Stomach (tissue), 9 donors: ENCODE measurements around the gene AIFM3. TPM values are rescaled to one million over a fixed set of nuclear protein-coding genes. Genes with fewer than 3 reads are reported as not detected.

ENCODE experiments used
- DNase-seq, 2 donors: peaks; one replicate each; pipeline versions ENCODE4 v3.0.0 to v3.0.0-alpha.2; 2013 to 2019
- H3K27ac ChIP-seq, 5 donors: fragments of 200-600 bp in 4 of 5; sonication (generic) in 4 of 5; one replicate each; pipeline ENCODE4 v1.5.1; 2013 to 2019; ENCODE audit warnings: mild to moderate bottlenecking in 1 of 5, moderate library complexity in 1 of 5
- H3K27me3 ChIP-seq, 3 donors: fragments of 200-600 bp; sonication (generic); one replicate each; pipeline ENCODE4 v1.5.1; 2017 to 2019; ENCODE audit warnings: mixed run types in 1 of 3
- H3K36me3 ChIP-seq, 4 donors: fragments of 200-600 bp; sonication (generic); 1 replicate in 3 of 4; 2 replicates in 1 of 4; pipeline ENCODE4 v1.5.1; 2016 to 2019
- H3K4me1 ChIP-seq, 4 donors: fragments of 200-600 bp; sonication (generic); one replicate each; pipeline ENCODE4 v1.5.1; 2016 to 2019
- H3K4me3 ChIP-seq, 4 donors: fragments of 200-600 bp; sonication (generic) in 3 of 4; one replicate each; pipeline ENCODE4 v1.5.1; 2016 to 2019; ENCODE audit warnings: mild to moderate bottlenecking in 1 of 4
- H3K9me3 ChIP-seq, 4 donors: fragments of 200-600 bp; sonication (generic); one replicate each; pipeline ENCODE4 v1.5.1; 2016 to 2019
- CTCF ChIP-seq, 7 experiments: fragments of 450-650 bp in 4 of 7; fragments of 200-600 bp in 3 of 7; sonication (generic) in 3 of 7; IDR thresholded peaks; one replicate each; pipeline ENCODE4 v1.5.1; 2016 to 2019; ENCODE audit warnings: antibody characterized with exemption in 7 of 7, control low read depth in 2 of 7, mild to moderate bottlenecking in 1 of 7
- EP300 ChIP-seq: sonication (generic); formaldehyde crosslinking; IDR thresholded peaks from one replicate; pipeline ENCODE4 v1.6.1; 2017; ENCODE audit warnings: antibody characterized with exemption
- POLR2A ChIP-seq, 4 donors: fragments of 450-650 bp; IDR thresholded peaks; one replicate each; pipeline ENCODE4 v1.6.1; 2016; ENCODE audit warnings: antibody characterized with exemption in 4 of 4, control low read depth in 2 of 4, mild to moderate bottlenecking in 1 of 4, moderate library complexity in 1 of 4
- POLR2AphosphoS5 ChIP-seq, 3 donors: sonication (generic); formaldehyde crosslinking; IDR thresholded peaks; one replicate each; pipeline ENCODE4 v1.6.1; 2016; ENCODE audit warnings: antibody characterized with exemption in 3 of 3
- WGBS, 5 donors: extraction: QIAGEN DNeasy Blood & Tissue Kit in 3 of 5; methylation state at CpG; one replicate each; pipeline versions ENCODE4 v1.1.5 to v1.1.7; 2013 to 2018; 5-methylcytosine and 5-hydroxymethylcytosine counted together
- intact Hi-C: fragments of 100-400 bp; cut with DNase I; formaldehyde crosslinking; loops from one replicate; pipeline ENCODE4 v1.15.1; 2023; ENCODE audit warnings: low total_unique reads
- polyA plus RNA-seq, 3 donors: library from polyadenylated mRNA; stranded (reverse); fragments of 200-250 nt; gene quantifications; one replicate each; pipeline ENCODE4 v1.2.3, GENCODE V29; 2013
- total RNA-seq, 5 donors: library from RNA; depleted of rRNA; stranded (reverse); fragments of >200 nt; gene quantifications; one replicate each; pipeline versions ENCODE4 v1.1.0 to v1.2.3, GENCODE V29; 2014 to 2016
- donor health status: healthy with polysubstance abuse.
- donor health status: Bipolar disorder and iron deficiency.
- donor health status: healthy.

AIFM3 gene
- total and polyA plus RNA-seq, 8 donors: 0.55 to 157 (median 2.1) TPM; not detected in 3

DNA sequence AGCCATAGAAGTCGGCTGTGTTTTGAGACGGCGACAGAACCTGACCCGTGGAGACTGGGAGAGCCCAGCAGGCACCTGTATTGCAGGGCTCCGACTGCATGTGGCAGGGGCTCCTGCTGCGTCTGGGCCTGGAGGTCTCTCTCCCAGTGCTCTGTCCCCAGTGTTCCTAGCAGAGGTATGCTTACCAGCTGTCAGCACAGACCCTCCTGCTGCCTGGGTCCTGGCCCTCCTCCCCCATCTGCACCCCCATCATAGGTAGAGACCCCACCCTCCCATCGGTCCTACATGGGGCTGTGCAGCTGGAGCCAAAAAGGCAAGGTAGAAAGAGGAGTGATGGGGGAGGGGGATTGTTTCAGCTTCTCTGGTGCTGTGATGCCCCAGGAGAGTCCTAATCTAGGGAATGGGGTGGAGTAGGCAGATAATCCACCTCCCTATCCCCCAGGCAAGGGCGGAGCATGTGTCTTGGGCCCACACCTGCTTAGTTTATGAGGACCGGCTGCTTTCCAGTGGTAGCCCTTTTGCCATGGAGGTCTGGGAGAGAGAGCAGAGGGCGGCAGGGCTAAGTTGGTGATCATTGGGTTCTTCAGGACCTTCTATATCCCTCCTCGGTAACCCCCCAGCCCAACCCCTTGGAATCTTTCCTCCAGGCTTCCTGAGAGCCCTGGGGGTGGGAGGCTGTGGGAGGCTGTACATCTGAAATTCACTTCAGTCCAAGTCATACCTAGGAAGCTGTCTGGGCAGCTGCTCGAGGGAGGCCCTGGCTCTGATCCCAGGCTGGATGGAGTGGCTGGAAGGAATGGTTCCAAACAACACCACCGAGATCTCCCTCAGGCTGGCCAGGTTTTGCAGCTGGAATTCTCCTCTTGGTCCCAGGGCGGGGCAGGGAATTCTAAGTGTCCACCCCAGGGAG lies 60.0 kb downstream of the AIFM3 start:
- no peak overlapping the region for H3K4me3 ChIP-seq
- peaks cover 0 to 38% (median 9%) of the 10 kb centered on the region in 3 donors for H3K27me3 ChIP-seq
- DNase-seq: peak in 1 of 2 donors; percentile 51
- H3K9me3 ChIP-seq: no peaks in the 10 kb centered on the region
- H3K27ac ChIP-seq: no peak overlapping the region
- WGBS, 5 donors: 59 to 72% (median 67%) methylated on average over 9 to 14 of the region's 14 CpGs
- peaks cover 4 to 7% (median 5%) of the 10 kb centered on the region in 4 donors for H3K4me1 ChIP-seq
- intact Hi-C loops: loop anchor here (10.0 kb wide), 1 partner anchor 62 kb away; the partner anchor contains the start of gene AIFM3
- TF ChIP-seq POLR2A (IDR thresholded peaks at IDR 0.05): no peak
- TF ChIP-seq EP300: no peak
- TF ChIP-seq CTCF (IDR thresholded peaks at IDR 0.05): no peak
- no peak for TF ChIP-seq POLR2AphosphoS5 (IDR thresholded peaks at IDR 0.05)
- no peaks in the 10 kb centered on the region for H3K36me3 ChIP-seq

- DNase-seq: no peak
- no peaks in the 10 kb centered on the region for H3K9me3 ChIP-seq
- WGBS, 5 donors: 88 to 97% (median 93%) methylated on average over 6 to 13 of the region's 13 CpGs
- no peak overlapping the region for H3K27ac ChIP-seq
- H3K36me3 ChIP-seq: no peaks in the 10 kb centered on the region
- H3K4me3 ChIP-seq: no peak overlapping the region
- peaks cover 9 to 17% (median 12%) of the 10 kb centered on the region in 4 donors for H3K4me1 ChIP-seq
- no peak for TF ChIP-seq POLR2A (IDR thresholded peaks at IDR 0.05)
- TF ChIP-seq CTCF (IDR thresholded peaks at IDR 0.05): no peak
- no peak for TF ChIP-seq POLR2AphosphoS5 (IDR thresholded peaks at IDR 0.05)
- intact Hi-C loops: loop anchor here (10.0 kb wide), 1 partner anchor 64 kb away; the partner anchor contains the start of gene AIFM3
- H3K27me3 ChIP-seq: peaks cover 0 to 53% (median 14%) of the 10 kb centered on the region in 3 donors
These were observed 61.5 kb downstream of the AIFM3 start for GRCh38 chr22:21028277-21029251.

GRCh38 chr22:21029486-21030025 lies 62.5 kb downstream of the AIFM3 start:
- intact Hi-C loops: loop anchor here (10.0 kb wide), 1 partner anchor 65 kb away; the partner anchor contains the start of gene AIFM3

DNA sequence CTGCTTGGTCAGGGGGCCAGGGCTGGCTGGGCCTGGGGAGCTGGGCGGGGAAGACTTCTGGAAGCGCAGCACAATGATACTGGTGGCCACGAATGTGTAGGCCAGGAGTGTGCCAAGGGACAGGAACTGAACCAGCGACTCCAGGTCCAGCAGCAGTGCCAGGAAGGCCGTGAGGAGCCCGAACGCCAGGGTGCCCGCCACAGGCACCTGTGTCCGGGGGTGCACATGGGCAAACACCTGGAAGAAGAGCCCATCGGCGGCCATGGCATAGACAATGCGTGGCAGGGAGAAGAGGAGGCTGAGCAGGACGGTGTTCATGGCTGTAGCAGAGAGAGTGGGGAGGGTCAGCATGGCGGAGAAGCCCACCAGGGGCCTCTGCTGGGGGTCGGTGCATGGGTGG lies 63.0 kb downstream of the AIFM3 start:
- H3K9me3 ChIP-seq: no peaks in the 10 kb centered on the region
- 84 to 94% (median 90%) methylated on average over 15 of the region's 15 CpGs for WGBS, 5 donors
- no peak overlapping the region for H3K27ac ChIP-seq
- TF ChIP-seq EP300: no peak
- no peak for TF ChIP-seq POLR2AphosphoS5 (IDR thresholded peaks at IDR 0.05)
- no peak for TF ChIP-seq CTCF (IDR thresholded peaks at IDR 0.05)
- TF ChIP-seq POLR2A (IDR thresholded peaks at IDR 0.05): no peak
- no peak for DNase-seq
- no peak overlapping the region for H3K4me3 ChIP-seq
- intact Hi-C loops: no loop called here
- H3K4me1 ChIP-seq: peaks cover 9 to 17% (median 12%) of the 10 kb centered on the region in 4 donors
- H3K27me3 ChIP-seq: peaks cover 0 to 54% (median 14%) of the 10 kb centered on the region in 3 donors
- no peaks in the 10 kb centered on the region for H3K36me3 ChIP-seq

More at GRCh38 chr22:21029486-21030025, 62.5 kb downstream of the AIFM3 start:
- Histone ChIP-seq H3K27ac (no peak overlapping the region), H3K9me3 (no peaks in the 10 kb centered on the region), H3K27me3 (peaks cover 0 to 54% (median 14%) of the 10 kb centered on the region in 3 donors), H3K4me1 (peaks cover 9 to 17% (median 12%) of the 10 kb centered on the region in 4 donors), H3K36me3 (no peaks in the 10 kb centered on the region), H3K4me3 (no peak overlapping the region)
- DNase-seq: no peak
- TF ChIP-seq POLR2A (IDR thresholded peaks at IDR 0.05) (no peak), POLR2AphosphoS5 (IDR thresholded peaks at IDR 0.05) (no peak)
- WGBS, 5 donors: 74 to 79% (median 78%) methylated on average over 12 of the region's 12 CpGs

Other genes with a start within 250 kb of the AIFM3 start
- gene SERPIND1, start 193.1 kb upstream of the AIFM3 start, total RNA-seq: under 1 TPM in 1 of 5 donors, not detected in 4; 0.55 TPM
- gene SERPIND1, start 193.1 kb upstream of the AIFM3 start, polyA plus RNA-seq: under 1 TPM in 2 of 3 donors, not detected in 1; 0.10 to 0.46 TPM
- 100 to 1,000 TPM in 1 of 5 donors, 10 to 100 TPM in 4; 37.3 to 174 (median 91.9) TPM for gene PI4KA, start 108.4 kb upstream of the AIFM3 start, total RNA-seq
- gene PI4KA, start 108.4 kb upstream of the AIFM3 start, polyA plus RNA-seq: 10 to 100 TPM; 22.7 to 33.0 (median 25.1) TPM
- gene SNAP29, start 108.2 kb upstream of the AIFM3 start, total RNA-seq: 10 to 100 TPM in 4 of 5 donors, 1 to 10 TPM in 1; 8.8 to 22.8 (median 11.1) TPM
- 10 to 100 TPM; 16.7 to 24.0 (median 17.1) TPM for gene SNAP29, start 108.2 kb upstream of the AIFM3 start, polyA plus RNA-seq
- 10 to 100 TPM; 17.0 to 60.3 (median 26.3) TPM for gene CRKL, start 49.8 kb upstream of the AIFM3 start, total RNA-seq
- gene CRKL, start 49.8 kb upstream of the AIFM3 start, polyA plus RNA-seq: 10 to 100 TPM; 11.6 to 12.5 (median 11.7) TPM
- 100 to 1,000 TPM in 1 of 5 donors, 10 to 100 TPM in 4; 21.6 to 148 (median 43.5) TPM for gene LZTR1, start 15.0 kb downstream of the AIFM3 start, total RNA-seq
- 10 to 100 TPM; 13.7 to 33.7 (median 17.7) TPM for gene LZTR1, start 15.0 kb downstream of the AIFM3 start, polyA plus RNA-seq
- 10 to 100 TPM in 4 of 5 donors, 1 to 10 TPM in 1; 5.8 to 57.2 (median 17.4) TPM for gene THAP7, start 34.9 kb downstream of the AIFM3 start, total RNA-seq
- gene THAP7, start 34.9 kb downstream of the AIFM3 start, polyA plus RNA-seq: 10 to 100 TPM; 39.6 to 45.1 (median 44.7) TPM
- gene P2RX6, start 47.9 kb downstream of the AIFM3 start, total RNA-seq: under 1 TPM in 1 of 5 donors, not detected in 4; 0.55 TPM
- under 1 TPM in 2 of 3 donors, not detected in 1; 0.10 to 0.31 TPM for gene P2RX6, start 47.9 kb downstream of the AIFM3 start, polyA plus RNA-seq
- gene SLC7A4, start 65.3 kb downstream of the AIFM3 start, total RNA-seq: under 1 TPM in 1 of 5 donors, not detected in 4; 0.18 TPM
- 1 to 10 TPM in 1 of 3 donors, under 1 TPM in 1, not detected in 1; 0.12 to 1.0 TPM for gene SLC7A4, start 65.3 kb downstream of the AIFM3 start, polyA plus RNA-seq
- not detected for gene LRRC74B, start 78.7 kb downstream of the AIFM3 start, total RNA-seq
- gene LRRC74B, start 78.7 kb downstream of the AIFM3 start, polyA plus RNA-seq: not detected